ENCODE data around the gene PXDN. TPM values are rescaled to one million over a fixed set of nuclear protein-coding genes. Genes with fewer than 3 reads are reported as not detected.

The PXDN gene
- total and polyA plus RNA-seq, 2 donors (not counting 3 experiments of a cell fraction or from before 2014, with no cell fraction given): 231 to 308 TPM

GRCh38 chr2:1659951-1660565, 84.3 kb downstream of the PXDN start:
- no peaks in the 10 kb centered on the region for H3K9me3 ChIP-seq (replicated peaks; ENCODE audit: control insufficient read depth, insufficient read depth, low read length)
- peaks cover 13 to 44% of the 10 kb centered on the region in 2 experiments for H3K36me3 ChIP-seq (ENCODE audit: control insufficient read depth in 2 of 2, extremely low read depth in 1 of 2, insufficient read depth in 2 of 2, low read length in 2 of 2)
- H3K27me3 ChIP-seq (ENCODE audit: control insufficient read depth in 2 of 2, insufficient read depth in 2 of 2, low read length in 2 of 2): no peaks in the 10 kb centered on the region
- no peaks in the 10 kb centered on the region for H3K79me2 ChIP-seq (ENCODE audit: control insufficient read depth, insufficient read depth, low read length)
- BruUV-seq (replicated peaks): no TSS peak
- H3K4me3 ChIP-seq (replicated peaks in 1 of 3; ENCODE audit: insufficient read depth in 1 of 3, low read depth in 1 of 3, low read length in 3 of 3): no peak overlapping the region
- dilution Hi-C loops (cut with MboI; ENCODE audit: extremely low pct_ligation_motif_present, low sequenced_read_pairs) (no loop called here), intact Hi-C loops (cut with micrococcal nuclease) (loop anchor here (10.0 kb wide), 1 partner anchor 935 kb away; no protein-coding TSS in a partner anchor)
- H3K4me2 ChIP-seq (ENCODE audit: insufficient read depth, low read length): no peak overlapping the region
- no peaks in the 10 kb centered on the region for H3K9me1 ChIP-seq (replicated peaks; ENCODE audit: control insufficient read depth, extremely low read depth, insufficient read depth, low read length)
- TF ChIP-seq POLR2AphosphoS5 (IDR thresholded peaks at IDR 0.05; ENCODE audit: insufficient read depth, low read depth, low read length) (no peak), FOS (IDR thresholded peaks at IDR 0.05; ENCODE audit: borderline replicate concordance, insufficient read depth, low read length) (no peak)
- no peaks in the 10 kb centered on the region for H3K4me1 ChIP-seq (ENCODE audit: control insufficient read depth, extremely low read depth, insufficient read depth, low read length)
- POLR2A ChIA-PET: no interaction called here
- DNase-seq (ENCODE audit: low read depth, low spot score) (no peak), FAIRE-seq (no peak)
- CTCF ChIA-PET: no interaction called here
- no peak overlapping the region for H3K9ac ChIP-seq (replicated peaks; ENCODE audit: extremely low read depth, insufficient read depth, low read length)
- no peaks in the 10 kb centered on the region for H4K20me1 ChIP-seq (replicated peaks; ENCODE audit: control insufficient read depth, extremely low read depth, insufficient read depth, low read length)
- H2AFZ ChIP-seq (ENCODE audit: low read depth, low read length): no peak overlapping the region
- no peak overlapping the region for H3K27ac ChIP-seq (ENCODE audit: insufficient read depth, low read depth, low read length)

DNA sequence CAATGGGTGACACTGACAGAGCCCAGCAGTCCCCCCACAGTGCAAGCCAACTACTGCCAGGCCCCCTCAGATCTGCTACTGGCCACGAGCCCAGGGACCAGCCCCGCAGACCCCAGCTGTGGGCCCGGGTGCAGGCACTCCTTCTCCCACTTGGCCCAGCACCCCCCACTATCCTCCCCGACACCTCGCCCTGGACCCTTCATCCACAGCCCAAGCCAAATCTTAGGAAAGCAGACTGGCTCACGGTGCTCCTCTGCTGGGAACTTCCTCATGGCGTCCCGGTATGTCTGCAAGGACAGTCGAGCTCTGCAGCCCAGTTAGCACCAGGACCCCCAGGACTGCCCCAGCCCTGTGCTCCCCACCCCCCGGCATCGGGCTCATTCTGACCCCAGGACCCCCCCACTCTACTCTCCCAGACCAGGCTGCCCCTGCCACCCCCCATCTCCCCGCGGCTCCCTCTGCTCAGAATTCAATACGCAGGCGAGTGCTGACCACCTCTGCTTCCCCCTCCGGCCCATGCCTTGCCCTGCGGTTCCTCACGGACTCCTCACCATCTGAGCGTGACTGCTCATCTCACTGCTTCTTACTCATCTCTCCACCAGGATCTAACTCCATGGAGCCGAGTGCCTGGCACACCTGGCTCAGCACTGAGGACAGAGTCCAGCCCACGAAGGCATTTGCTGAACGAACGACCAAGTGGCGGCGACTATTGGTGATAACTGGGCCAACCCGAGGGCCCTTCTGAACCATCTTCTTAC, 85.7 kb downstream of the PXDN start:
- ChIA-PET CTCF (no interaction called here), POLR2A (no interaction called here)
- intact Hi-C loops (cut with micrococcal nuclease) (no loop called here), dilution Hi-C loops (cut with MboI; ENCODE audit: extremely low pct_ligation_motif_present, low sequenced_read_pairs) (no loop called here)
- H4K20me1 ChIP-seq (replicated peaks; ENCODE audit: control insufficient read depth, extremely low read depth, insufficient read depth, low read length): no peaks in the 10 kb centered on the region
- H2AFZ ChIP-seq (ENCODE audit: low read depth, low read length): no peak overlapping the region
- no peaks in the 10 kb centered on the region for H3K9me3 ChIP-seq (replicated peaks; ENCODE audit: control insufficient read depth, insufficient read depth, low read length)
- no peak overlapping the region for H3K4me2 ChIP-seq (ENCODE audit: insufficient read depth, low read length)
- H3K27me3 ChIP-seq (ENCODE audit: control insufficient read depth in 2 of 2, insufficient read depth in 2 of 2, low read length in 2 of 2): no peaks in the 10 kb centered on the region
- H3K4me1 ChIP-seq (ENCODE audit: control insufficient read depth, extremely low read depth, insufficient read depth, low read length): peaks cover 5% of the 10 kb centered on the region
- H3K9me1 ChIP-seq (replicated peaks; ENCODE audit: control insufficient read depth, extremely low read depth, insufficient read depth, low read length): no peaks in the 10 kb centered on the region
- no TSS peak for BruUV-seq (replicated peaks)
- no peak overlapping the region for H3K27ac ChIP-seq (ENCODE audit: insufficient read depth, low read depth, low read length)
- no peak for TF ChIP-seq EZH2 (IDR thresholded peaks at IDR 0.05; ENCODE audit: borderline replicate concordance, low read depth, low read length, severe bottlenecking)
- TF ChIP-seq, protein P1, sequence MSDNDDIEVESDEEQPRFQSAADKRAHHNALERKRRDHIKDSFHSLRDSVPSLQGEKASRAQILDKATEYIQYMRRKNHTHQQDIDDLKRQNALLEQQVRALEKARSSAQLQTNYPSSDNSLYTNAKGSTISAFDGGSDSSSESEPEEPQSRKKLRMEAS (IDR thresholded peaks at IDR 0.05; ENCODE audit: insufficient read depth, insufficient read length): no peak
- no peak for TF ChIP-seq GATA2 (IDR thresholded peaks at IDR 0.05; ENCODE audit: insufficient read depth, insufficient read length, low read depth, low read length)
- TF ChIP-seq POLR2AphosphoS5 (IDR thresholded peaks at IDR 0.05; ENCODE audit: insufficient read depth, low read depth, low read length): no peak
- TF ChIP-seq POLR2A (IDR thresholded peaks at IDR 0.05; ENCODE audit: low read depth, low read length): no peak
- TF ChIP-seq FOS (IDR thresholded peaks at IDR 0.05; ENCODE audit: borderline replicate concordance, insufficient read depth, low read length): no peak
- TF ChIP-seq JUN (IDR thresholded peaks at IDR 0.05; ENCODE audit: borderline replicate concordance, insufficient read depth, insufficient read length, low read depth): no peak
- no peak for TF ChIP-seq MYC (IDR thresholded peaks at IDR 0.05; ENCODE audit: low read depth, low read length)
- TF ChIP-seq, protein P2, sequence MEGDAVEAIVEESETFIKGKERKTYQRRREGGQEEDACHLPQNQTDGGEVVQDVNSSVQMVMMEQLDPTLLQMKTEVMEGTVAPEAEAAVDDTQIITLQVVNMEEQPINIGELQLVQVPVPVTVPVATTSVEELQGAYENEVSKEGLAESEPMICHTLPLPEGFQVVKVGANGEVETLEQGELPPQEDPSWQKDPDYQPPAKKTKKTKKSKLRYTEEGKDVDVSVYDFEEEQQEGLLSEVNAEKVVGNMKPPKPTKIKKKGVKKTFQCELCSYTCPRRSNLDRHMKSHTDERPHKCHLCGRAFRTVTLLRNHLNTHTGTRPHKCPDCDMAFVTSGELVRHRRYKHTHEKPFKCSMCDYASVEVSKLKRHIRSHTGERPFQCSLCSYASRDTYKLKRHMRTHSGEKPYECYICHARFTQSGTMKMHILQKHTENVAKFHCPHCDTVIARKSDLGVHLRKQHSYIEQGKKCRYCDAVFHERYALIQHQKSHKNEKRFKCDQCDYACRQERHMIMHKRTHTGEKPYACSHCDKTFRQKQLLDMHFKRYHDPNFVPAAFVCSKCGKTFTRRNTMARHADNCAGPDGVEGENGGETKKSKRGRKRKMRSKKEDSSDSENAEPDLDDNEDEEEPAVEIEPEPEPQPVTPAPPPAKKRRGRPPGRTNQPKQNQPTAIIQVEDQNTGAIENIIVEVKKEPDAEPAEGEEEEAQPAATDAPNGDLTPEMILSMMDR (IDR thresholded peaks at IDR 0.05; ENCODE audit: extremely low read depth in 1 of 2, insufficient read depth in 1 of 2, low read depth in 1 of 2, low read length in 2 of 2): no peak
- H3K36me3 ChIP-seq (ENCODE audit: control insufficient read depth in 2 of 2, extremely low read depth in 1 of 2, insufficient read depth in 2 of 2, low read length in 2 of 2): peaks cover 11 to 30% of the 10 kb centered on the region in 2 experiments
- no peaks in the 10 kb centered on the region for H3K79me2 ChIP-seq (ENCODE audit: control insufficient read depth, insufficient read depth, low read length)
- no peak overlapping the region for H3K4me3 ChIP-seq (replicated peaks in 1 of 3; ENCODE audit: insufficient read depth in 1 of 3, low read depth in 1 of 3, low read length in 3 of 3)
- no peak for FAIRE-seq
- no peak for DNase-seq (ENCODE audit: low read depth, low spot score)
- no peak overlapping the region for H3K9ac ChIP-seq (replicated peaks; ENCODE audit: extremely low read depth, insufficient read depth, low read length)
